Aorta (tissue), 5 donors: Measurements from ENCODE around the gene PHF12. TPM values are rescaled to one million over a fixed set of nuclear protein-coding genes. Genes with fewer than 3 reads are reported as not detected.

Source experiments
- ATAC-seq: fragments of 200-7000 bp; cut with Tn5 transposase; one replicate; pipeline ENCODE4 v1.9.1; 2022; ENCODE audit warnings: moderate library complexity; ENCODE audit not compliant: low FRiP score
- DNase-seq, 2 donors: peaks; one replicate each; pipeline ENCODE4 v3.0.0-alpha.2; 2020
- H3K27ac ChIP-seq, 2 donors: one replicate each; pipeline ENCODE4 v1.5.1; 2013; ENCODE audit warnings: low read length in 2 of 2, mild to moderate bottlenecking in 2 of 2, moderate library complexity in 2 of 2, control low read depth in 1 of 2, inconsistent platforms in 1 of 2, low read depth in 1 of 2
- H3K27me3 ChIP-seq, 2 donors: one replicate each; pipeline ENCODE4 v1.6.1; 2013; ENCODE audit warnings: control low read depth in 1 of 2, low read length in 1 of 2, mild to moderate bottlenecking in 1 of 2, moderate library complexity in 1 of 2; ENCODE audit not compliant: insufficient read depth in 2 of 2, control insufficient read depth in 1 of 2
- H3K36me3 ChIP-seq, 2 donors: one replicate each; pipeline ENCODE4 v1.6.1; 2013; ENCODE audit warnings: control low read depth in 1 of 2, low read length in 1 of 2, mild to moderate bottlenecking in 1 of 2; ENCODE audit not compliant: insufficient read depth in 2 of 2, control insufficient read depth in 1 of 2
- H3K4me1 ChIP-seq, 2 donors: one replicate each; pipeline ENCODE4 v1.6.1; 2013; ENCODE audit warnings: low read length in 2 of 2, control low read depth in 1 of 2, mild to moderate bottlenecking in 1 of 2, moderate library complexity in 1 of 2; ENCODE audit not compliant: insufficient read depth in 2 of 2, control insufficient read depth in 1 of 2
- H3K4me3 ChIP-seq, 2 donors: one replicate each; pipeline ENCODE4 v1.5.1; 2013; ENCODE audit warnings: low read length in 2 of 2, control low read depth in 1 of 2, mild to moderate bottlenecking in 1 of 2
- H3K9me3 ChIP-seq: one replicate; pipeline ENCODE4 v1.6.1; 2013; ENCODE audit warnings: mild to moderate bottlenecking, low read length; ENCODE audit not compliant: control insufficient read depth
- WGBS, 2 donors: extraction: QIAGEN DNeasy Blood & Tissue Kit; methylation state at CpG; one replicate each; pipeline ENCODE4 v1.1.7; 2013; 5-methylcytosine and 5-hydroxymethylcytosine counted together
- intact Hi-C, 2 donors: fragments of 100-400 bp; cut with DNase I; formaldehyde crosslinking; loops; one replicate each; pipeline versions ENCODE4 v1.14.2 to v1.15.0; 2022
- polyA plus RNA-seq, 2 donors: library from polyadenylated mRNA; stranded (reverse); fragments of 200-250 nt; gene quantifications; one replicate each; pipeline ENCODE4 v1.2.3, GENCODE V29; 2013
- total RNA-seq, 2 donors: library from RNA; stranded (reverse); fragmentation: NEBNext Ultra II Directional; extraction: Animal tissue kit (Norgen Biotek cat#: 25700); gene quantifications; one replicate each; pipeline ENCODE4 v1.2.1, GENCODE V29; 2021
- donor health status: healthy with polysubstance abuse.
- donor health status: Bipolar disorder and iron deficiency.
- donor health status: DM: no; HTN: no; CAD: no.
- donor health status: DM: no; HTN: no; CAD: no.
- donor health status: DM: yes; HTN: yes; CAD: no.

PHF12 gene
- total and polyA plus RNA-seq, 4 donors = 10.1 to 47.0 (median 30.0) TPM

GRCh38 chr17:28992185-28992584 is 40.9 kb upstream of the PHF12 start:
- Histone ChIP-seq H3K4me1 (no peaks in the 10 kb centered on the region), H3K27ac (no peak overlapping the region), H3K27me3 (no peaks in the 10 kb centered on the region), H3K4me3 (no peak overlapping the region), H3K9me3 (no peaks in the 10 kb centered on the region), H3K36me3 (no peaks in the 10 kb centered on the region)
- DNase-seq (no peak), ATAC-seq (no peak)
- WGBS, 2 donors = 63% methylated on average over 7 of the region's 7 CpGs
- intact Hi-C loops = loop anchor here in 1 of 2 donors (10.0 kb wide), 1 partner anchor 333 kb away; no protein-coding TSS in a partner anchor

- intact Hi-C loops = loop anchor here in 1 of 2 donors (10.0 kb wide), 1 partner anchor 333 kb away; no protein-coding TSS in a partner anchor
- WGBS, 2 donors = 56 to 57% methylated on average over 8 of the region's 8 CpGs
These were observed 40.5 kb upstream of the PHF12 start for GRCh38 chr17:28991779-28992178.

GRCh38 chr17:28989028-28989427 is 37.7 kb upstream of the PHF12 start:
- H3K4me3 ChIP-seq = no peak overlapping the region
- DNase-seq = no peak
- ATAC-seq = no peak
- no peak overlapping the region for H3K27ac ChIP-seq
- H3K36me3 ChIP-seq = no peaks in the 10 kb centered on the region
- H3K9me3 ChIP-seq = no peaks in the 10 kb centered on the region
- no peaks in the 10 kb centered on the region for H3K27me3 ChIP-seq
- intact Hi-C loops = no loop called here
- no peaks in the 10 kb centered on the region for H3K4me1 ChIP-seq

More at GRCh38 chr17:28991779-28992178, 40.5 kb upstream of the PHF12 start:
- Histone ChIP-seq H3K4me3 (no peak overlapping the region), H3K9me3 (no peaks in the 10 kb centered on the region), H3K36me3 (no peaks in the 10 kb centered on the region), H3K4me1 (no peaks in the 10 kb centered on the region), H3K27ac (no peak overlapping the region), H3K27me3 (no peaks in the 10 kb centered on the region)
- DNase-seq = no peak
- no peak for ATAC-seq

DNA sequence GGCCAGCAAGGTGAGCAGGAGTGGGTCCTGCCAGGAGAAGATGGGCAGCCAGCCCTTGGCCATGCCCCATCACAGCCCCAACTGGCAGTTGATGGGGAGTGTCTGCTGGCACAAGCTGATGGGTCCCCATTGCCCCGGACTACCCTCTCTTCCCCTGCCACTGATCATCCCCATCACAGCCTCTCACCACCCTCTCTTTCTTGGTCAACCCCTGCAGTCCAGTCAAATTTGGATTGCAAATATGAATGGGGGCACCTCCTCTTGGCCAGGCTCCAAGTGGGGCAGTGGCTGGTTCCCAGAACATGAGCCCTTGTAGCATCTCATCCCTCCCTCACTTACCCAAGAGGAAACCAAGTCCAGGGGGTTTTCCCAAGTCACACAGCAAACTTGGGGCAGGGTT is 37.2 kb upstream of the PHF12 start:
- Histone ChIP-seq H3K27ac (no peak overlapping the region), H3K27me3 (no peaks in the 10 kb centered on the region), H3K36me3 (no peaks in the 10 kb centered on the region), H3K4me3 (no peak overlapping the region), H3K4me1 (no peaks in the 10 kb centered on the region), H3K9me3 (no peaks in the 10 kb centered on the region)
- WGBS, 2 donors = 85 to 93% methylated on average over 1 of the region's 1 CpG
- intact Hi-C loops = no loop called here
- ATAC-seq (no peak), DNase-seq (no peak)

DNA sequence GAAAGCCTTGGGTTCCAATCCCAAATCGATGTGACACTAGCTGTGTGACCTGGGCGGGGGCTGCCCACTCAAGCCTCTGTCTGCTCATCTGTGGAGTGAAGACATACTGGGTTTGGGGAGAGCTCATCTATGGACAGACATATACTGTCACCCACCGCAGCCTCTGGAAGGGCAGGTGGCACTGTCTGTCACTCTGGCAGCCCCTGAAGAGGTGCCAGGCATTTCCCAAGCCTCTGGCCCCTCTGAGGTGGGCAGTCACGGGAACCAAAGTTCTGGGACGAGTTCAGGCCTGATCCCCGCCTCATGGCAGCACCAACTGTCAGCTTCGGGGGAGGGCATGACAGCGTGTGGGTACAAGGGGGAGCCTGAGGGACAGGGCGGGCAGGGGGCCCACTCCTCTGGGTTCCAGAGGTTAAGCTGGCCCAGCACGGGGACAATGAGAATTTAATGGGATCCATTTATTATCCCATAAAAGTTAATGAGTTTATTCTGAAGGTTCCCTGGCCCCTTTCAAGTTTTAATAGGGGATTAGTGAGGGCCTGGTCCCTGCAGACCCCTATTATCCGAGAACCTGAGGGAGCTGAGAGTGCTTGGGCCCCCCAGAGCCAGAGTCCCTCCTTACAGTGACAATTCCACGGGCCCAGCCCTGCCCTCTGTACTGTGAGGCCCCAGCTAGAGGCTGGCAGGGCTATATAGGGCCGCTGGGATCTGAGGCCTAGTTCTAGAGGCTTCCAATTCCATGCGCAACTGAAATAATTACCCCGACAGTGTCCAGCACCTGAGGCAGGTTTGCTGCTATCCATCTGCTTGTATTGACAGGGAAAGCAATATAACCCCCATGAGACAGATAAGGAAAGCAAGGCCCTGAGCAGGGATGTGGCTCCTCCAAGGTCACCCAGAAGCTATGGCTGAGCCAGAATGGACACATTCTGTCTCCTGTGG is 35.7 kb upstream of the PHF12 start:
- ATAC-seq = no peak
- no peaks in the 10 kb centered on the region for H3K9me3 ChIP-seq
- H3K4me3 ChIP-seq = no peak overlapping the region
- no peak for DNase-seq
- WGBS, 2 donors = 86 to 87% methylated on average over 15 of the region's 15 CpGs
- no peak overlapping the region for H3K27ac ChIP-seq
- no peaks in the 10 kb centered on the region for H3K36me3 ChIP-seq
- H3K4me1 ChIP-seq = no peaks in the 10 kb centered on the region
- intact Hi-C loops = no loop called here
- H3K27me3 ChIP-seq = no peaks in the 10 kb centered on the region

- ATAC-seq = no peak
- intact Hi-C loops = no loop called here
- no peak for DNase-seq
- Histone ChIP-seq H3K27ac (no peak overlapping the region), H3K27me3 (no peaks in the 10 kb centered on the region), H3K9me3 (no peaks in the 10 kb centered on the region), H3K36me3 (no peaks in the 10 kb centered on the region), H3K4me3 (no peak overlapping the region), H3K4me1 (no peaks in the 10 kb centered on the region)
- WGBS, 2 donors = 25% methylated on average over 35 to 36 of the region's 36 CpGs
These were observed 34.8 kb upstream of the PHF12 start for GRCh38 chr17:28985950-28986713.

GRCh38 chr17:28983286-28984230 is 32.2 kb upstream of the PHF12 start:
- Histone ChIP-seq H3K36me3 (no peaks in the 10 kb centered on the region), H3K4me1 (no peaks in the 10 kb centered on the region), H3K4me3 (no peak overlapping the region), H3K27me3 (no peaks in the 10 kb centered on the region), H3K9me3 (no peaks in the 10 kb centered on the region), H3K27ac (no peak overlapping the region)
- ATAC-seq (no peak), DNase-seq (no peak)
- intact Hi-C loops = no loop called here
- 62 to 63% methylated on average over 7 of the region's 7 CpGs for WGBS, 2 donors

DNA sequence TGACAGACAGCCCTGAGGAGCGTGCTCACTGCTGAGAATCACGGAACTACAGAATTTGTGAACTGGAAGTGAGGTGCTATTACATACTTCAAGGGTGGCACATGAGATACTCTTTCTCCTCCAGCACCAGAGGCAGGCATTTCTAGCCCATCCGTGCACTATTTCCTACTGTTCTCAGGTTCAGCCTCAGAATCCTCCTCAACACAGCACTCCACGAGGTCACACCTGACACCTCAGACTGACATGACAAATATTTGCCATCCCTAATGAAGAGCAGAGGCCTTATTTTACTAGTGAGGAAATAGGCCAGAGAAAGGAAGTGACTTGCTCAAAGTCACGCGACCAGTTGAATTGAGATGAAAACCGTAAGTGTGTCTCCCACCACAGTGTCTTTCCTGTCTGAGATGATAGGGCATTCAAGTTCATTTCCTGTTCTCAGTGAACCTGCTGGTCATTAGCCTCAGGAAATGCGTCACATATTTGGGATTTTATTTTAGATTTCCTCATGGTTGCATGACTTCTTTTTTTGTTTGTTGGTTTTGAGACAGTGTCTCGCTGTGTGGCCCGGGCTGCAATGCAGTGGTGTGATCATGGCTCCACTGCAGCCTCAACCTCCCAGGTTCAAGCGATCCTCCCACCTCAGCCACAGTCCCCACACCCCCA is 30.9 kb upstream of the PHF12 start:
- DNase-seq (no peak), ATAC-seq (no peak)
- Histone ChIP-seq H3K27me3 (no peaks in the 10 kb centered on the region), H3K4me3 (no peak overlapping the region), H3K27ac (no peak overlapping the region), H3K36me3 (no peaks in the 10 kb centered on the region), H3K4me1 (no peaks in the 10 kb centered on the region), H3K9me3 (no peaks in the 10 kb centered on the region)
- intact Hi-C loops = no loop called here
- 82 to 84% methylated on average over 11 of the region's 11 CpGs for WGBS, 2 donors
